Globus pallidus (tissue), 1 donor: ENCODE measurements around the gene ACAD11.
A peak's percentile ranks its signal among the peaks of the same experiment; 100 is the strongest.
"Not testable (repeated sequence)": the region's sequence is repeated elsewhere in the genome, so short reads cannot be mapped to it uniquely, and the experiment has no call there.

Experiments
- DNase-seq: peaks from one replicate; pipeline ENCODE4 v3.0.0-alpha.2; 2015; ENCODE audit warnings: low spot score

ACAD11 gene

DNA sequence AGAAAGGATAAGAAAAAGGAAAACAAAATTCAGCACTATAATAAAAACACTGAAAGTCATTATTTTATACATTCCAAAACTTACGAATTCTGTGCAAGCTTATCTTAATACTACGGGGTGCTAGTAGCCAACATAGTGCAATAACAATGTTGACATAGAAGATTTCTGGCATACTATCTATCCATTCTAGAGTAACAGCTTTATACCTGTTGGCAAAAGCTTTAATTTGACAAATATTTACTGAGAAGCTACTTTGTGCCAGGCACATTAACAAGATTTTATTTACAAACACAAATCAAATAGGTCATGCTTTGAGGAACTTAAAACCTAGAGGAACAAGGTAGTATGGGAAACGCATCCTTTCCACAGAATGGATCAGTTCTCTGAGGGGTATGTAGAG, 61.4 kb downstream of the ACAD11 start:
- no peak for DNase-seq

DNA sequence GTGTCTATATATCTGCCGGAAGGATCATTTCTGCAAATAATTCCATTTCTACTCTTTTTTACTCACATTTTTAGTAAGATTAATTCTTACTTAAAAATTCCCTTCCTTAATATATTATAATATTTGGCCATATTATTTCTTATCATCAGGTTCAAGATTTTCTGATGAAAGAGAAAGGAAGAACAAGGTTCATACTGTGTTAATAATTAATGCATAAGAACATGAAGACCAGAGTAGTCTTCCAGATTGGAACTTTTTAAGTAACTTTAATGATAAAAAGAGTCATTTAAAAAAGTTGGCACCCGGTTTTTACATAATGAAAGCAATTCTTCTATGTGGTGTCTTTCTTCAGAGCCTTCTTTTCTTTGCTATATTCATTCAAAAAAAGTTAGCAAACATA, 61.9 kb downstream of the ACAD11 start:
- no peak for DNase-seq

DNA sequence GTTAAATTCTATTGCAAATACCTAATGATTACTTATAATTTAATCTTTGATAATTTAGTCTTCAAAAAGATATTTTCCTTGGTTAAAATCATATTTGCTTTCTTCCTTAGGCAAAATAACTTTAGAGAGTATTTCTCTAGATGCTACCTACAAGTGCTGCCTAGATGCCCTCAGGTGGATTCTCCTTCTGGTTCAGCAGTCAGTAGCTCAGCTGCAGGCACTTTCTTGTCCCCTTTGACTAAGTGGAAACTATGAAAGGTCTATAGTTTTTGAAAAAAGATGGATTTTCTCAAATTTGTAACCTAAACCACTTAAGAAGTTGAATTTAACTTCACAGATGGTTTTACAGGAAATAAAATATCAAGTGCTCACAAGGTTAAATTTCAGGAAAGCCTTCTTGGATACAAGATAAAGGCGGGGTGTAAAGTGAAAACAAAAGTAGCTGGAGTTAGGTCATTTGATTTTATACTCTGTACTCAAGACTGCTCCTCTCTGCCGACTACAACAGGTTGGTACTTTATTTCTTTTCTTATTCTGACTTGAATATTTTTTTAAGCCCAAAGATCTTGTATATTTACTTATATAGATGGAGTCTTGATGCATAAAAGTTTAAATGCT, 62.7 kb downstream of the ACAD11 start, which contains the start of gene ACKR4:
TSS of gene ACKR4 (plus strand) at position 455 of the 618 bp plus-strand sequence. CDS start 3,128 bp downstream, outside the sequence.
- DNase-seq, result no peak

DNA sequence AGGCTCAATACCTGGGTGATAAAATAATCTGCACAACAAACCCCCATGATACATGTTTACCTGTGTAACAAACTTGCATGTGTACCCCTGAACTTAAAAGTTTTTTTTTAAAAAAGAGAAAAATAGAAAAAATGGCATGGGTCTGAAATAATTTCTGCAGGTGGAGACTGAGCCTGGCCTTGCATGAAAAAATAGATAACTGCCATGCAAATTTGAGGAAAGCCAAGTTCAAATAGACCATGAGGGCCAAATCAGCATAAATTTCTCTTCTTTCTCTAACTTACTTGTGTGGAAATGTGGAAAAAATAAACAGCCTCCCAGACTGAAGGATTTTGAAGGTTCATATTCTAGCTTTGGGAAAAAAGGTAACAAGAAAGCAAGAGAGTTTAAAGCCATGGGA, 63.3 kb downstream of the ACAD11 start:
- DNase-seq, result no peak

DNA sequence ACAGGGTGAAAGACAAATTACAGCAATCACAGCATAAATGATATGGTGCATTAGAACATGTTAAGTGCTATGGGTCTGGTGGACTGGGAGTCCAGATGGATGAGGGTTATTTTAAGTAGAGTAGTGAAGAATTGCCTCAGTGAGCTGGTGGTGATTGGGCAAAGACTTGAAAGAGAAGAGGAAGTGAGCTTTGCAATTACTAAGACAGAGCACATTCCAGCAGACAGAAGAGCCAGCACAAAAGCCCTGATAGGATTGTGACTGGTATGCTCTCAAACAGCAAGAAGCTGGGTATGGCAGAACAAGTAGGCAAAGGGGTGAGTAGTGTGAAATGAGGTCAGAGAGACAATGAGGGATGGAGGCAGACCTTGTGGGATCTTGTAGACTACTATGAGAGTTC, 64.6 kb downstream of the ACAD11 start:
- DNase-seq, result no peak

DNA sequence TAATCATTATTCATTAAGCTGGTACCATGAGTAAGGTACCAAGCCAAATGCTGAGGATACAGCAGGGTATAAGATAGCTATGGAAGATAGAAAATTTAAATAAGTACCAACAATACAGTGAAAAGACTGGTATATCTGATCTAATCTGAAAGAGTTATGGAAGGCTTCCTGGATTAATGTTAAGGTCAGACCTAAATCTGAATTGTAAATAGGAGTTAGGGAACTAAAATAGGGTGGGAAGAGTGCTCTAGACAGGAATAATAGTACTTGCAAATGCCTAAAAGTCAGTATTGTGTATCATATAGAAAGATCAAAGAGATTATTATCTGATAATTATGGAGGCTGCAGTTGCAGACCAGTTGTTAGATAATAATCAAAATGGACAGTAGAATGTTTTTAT, 65.1 kb downstream of the ACAD11 start:
- no peak for DNase-seq

DNA sequence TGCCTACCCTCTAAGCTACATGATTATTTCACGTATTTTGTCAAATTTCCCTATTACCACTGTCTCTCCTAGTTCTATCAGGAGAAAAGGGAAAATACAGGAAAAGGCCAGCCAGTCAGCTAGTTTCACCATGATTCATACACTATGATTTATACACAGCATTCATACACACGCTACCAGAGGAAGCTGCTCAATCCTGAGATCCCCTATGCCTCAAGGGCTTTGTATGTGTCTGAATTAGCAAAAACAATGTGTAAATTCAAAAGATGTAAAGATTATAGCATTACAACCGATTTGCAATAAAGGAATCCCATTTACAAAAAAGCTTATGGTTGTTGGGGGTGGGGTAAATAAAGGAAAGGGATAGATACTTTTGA, 65.7 kb downstream of the ACAD11 start:
- DNase-seq, result no peak

DNA sequence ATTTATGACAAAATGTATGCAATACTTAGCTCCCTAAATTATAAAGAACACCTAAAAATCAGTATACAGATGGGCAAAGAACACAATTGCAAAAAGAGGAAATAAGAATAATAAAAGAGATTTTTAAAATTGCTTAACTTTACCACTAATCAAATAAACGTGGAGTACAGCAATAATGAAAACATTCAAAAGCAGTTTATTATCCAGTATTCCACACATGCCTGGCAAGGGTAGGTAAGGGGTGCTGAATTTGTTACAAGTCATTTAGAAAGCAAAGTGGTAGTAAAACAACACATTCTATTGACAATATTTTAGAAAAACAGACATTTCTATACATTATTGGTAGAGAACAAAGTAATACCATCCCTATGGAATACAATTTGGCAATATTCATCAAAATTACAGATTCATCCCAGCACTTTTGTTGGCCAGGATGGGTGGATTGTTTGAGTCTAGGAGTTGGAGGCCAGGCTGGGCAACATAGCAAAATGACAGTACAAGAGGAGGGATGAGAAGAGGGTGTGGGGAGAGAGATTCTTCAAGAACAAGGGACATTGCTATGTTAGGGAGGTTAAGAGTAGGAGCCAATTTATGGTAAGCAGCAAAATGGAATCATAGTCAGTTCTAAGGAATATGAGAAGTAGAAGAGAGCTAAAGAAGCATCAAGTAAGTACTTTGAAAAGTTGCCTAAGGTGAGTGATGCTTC, 66.2 kb downstream of the ACAD11 start:
- DNase-seq, result no peak

DNA sequence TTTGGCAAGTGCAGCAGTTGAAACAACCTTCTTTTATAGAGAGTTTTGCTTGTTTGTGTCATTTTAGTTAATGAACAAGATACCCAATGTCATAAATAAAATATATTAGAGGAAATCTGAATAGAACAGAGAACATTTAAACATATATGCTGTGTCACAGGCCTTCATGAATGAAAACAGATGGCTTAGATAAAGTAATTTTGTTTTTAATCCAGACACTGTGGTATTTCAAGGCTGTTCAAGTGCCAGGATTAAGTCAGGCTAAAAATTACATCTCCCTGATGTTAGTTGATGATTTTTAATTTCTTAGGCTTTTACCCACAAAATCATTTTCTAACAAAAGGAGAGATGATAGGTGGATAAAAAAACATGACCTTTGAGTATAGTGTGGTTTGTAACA, 67.4 kb downstream of the ACAD11 start:
- no peak for DNase-seq

DNA sequence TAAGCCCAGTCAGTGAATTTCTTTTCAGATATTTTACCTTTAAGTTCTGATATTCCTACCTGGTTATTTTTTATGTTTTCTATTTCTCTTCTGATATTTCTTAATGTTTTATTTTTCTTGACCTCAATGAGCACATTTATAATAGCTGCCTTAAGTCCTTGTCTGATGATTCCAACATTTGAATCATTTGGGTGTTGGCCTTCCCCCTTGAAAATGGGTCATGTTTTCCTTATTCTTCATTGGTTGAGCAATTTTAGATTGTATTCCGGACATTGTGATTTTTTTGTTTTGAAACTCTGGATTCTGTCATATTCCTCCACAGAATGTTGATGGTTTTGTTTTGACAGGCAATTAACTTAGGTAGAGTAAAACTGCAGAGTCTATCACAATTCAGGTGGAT, 72.2 kb downstream of the ACAD11 start:
- no peak for DNase-seq

DNA sequence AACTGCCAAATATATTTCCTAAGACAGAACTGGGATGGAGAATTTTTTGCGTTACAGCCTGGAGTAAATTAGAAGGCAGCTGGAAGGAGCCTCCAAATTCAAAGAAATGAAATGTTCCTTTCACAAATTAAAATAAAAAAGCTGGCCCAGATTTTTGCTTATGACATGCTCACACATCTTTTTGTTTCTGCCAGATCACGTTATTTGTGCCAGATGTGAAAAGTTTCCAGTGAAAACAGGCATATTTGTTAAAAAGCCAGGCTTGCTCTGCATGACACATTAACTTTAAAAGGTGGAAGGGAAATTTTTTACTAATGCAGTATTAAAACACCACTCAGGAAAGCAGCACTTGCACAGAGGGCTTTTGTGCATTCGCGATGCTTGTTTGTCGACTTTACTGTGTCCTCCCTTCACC, 85.8 kb downstream of the ACAD11 start:
- no peak for DNase-seq

DNA sequence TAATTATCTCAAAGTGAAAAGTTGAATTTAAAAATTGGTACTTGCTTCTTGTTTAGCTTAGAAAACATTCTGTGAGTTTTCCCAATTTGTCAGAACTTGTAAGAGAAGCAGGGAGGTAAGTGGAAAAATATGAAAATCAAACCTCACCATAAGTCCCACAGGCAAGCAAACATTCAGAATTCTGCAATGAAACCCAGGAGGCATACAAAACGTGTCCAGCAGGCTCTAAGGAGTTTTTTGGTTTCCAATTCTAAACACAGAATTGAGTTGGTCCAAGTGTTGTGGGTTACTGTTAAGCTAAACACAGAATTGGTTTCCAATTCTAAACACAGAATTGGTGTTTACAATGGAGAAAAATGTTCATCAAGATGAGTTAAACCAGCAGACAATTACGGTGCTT, 89.6 kb downstream of the ACAD11 start:
- DNase-seq, result no peak

DNA sequence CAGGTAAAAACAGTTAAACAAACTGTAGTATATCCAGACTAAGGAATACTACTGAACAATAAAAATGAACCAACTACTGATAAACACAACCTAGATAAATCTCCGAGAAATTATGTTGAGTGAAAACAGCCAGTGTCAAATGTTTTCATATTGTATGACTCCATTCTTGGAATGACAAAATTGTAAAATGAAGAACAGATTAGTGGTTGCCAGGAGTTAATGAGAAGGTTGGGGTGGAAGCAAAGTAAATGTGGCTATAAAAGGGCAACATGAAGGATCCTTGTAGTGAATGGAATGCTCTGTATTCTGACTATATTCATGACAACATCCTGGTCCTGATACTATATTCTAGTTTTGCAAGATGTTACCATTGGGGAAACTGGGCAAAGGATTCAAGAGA, 90.0 kb downstream of the ACAD11 start:
- no peak for DNase-seq

DNA sequence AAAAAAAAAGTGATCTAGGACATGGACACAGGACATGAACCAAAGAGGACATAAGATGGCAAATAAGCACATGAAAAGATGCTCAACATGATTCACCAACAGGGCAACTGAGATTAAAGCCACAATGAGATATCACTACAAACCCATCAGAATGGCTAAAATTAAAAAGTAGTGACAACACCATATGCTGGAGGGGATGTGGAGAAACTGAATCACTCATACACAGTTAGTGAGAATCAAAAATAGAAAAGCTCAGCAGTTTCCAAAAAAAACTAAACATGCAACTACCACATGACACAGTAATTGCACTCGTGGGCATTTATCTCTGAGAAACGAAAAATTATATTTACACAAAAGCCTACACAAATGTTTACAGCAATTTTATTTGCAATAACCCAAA, 90.5 kb downstream of the ACAD11 start:
- DNase-seq, result no peak

DNA sequence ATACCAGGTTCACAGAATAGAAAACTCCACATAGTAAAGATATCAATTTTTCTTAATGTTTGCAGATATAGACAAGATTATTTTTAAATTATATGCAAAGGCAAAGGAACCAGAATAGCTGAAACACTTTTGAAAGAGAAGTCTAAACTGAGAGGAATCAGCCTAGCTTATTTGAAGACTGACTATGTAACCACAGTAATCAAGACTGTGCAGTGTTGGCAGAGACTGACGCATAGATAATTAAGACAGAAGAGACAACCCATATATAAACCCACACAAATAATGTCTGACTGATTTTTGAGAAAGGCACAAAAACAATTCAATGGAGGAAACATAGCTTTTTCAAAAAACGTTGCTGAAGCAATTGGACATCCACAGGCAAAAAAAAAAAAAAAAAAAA, 91.2 kb downstream of the ACAD11 start:
- DNase-seq, result no peak

DNA sequence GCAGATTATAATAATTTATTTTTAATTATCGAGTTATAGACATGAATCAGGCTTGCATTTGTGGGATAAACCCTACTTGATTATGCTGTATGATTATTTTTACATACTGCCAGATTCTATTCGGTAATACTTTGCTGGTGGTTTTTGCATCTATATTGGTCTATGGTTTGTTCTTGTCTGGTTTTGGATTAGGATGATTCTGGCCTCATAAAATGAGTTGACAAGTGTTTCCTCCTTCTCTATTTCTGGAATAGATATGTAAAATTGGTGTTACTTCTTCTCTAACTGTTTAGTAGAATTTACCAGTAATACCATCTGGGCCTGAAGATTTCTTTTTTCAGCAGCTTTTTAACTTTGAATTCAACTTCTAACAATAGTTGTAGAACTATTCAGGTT, 95.5 kb downstream of the ACAD11 start:
- no peak for DNase-seq

DNA sequence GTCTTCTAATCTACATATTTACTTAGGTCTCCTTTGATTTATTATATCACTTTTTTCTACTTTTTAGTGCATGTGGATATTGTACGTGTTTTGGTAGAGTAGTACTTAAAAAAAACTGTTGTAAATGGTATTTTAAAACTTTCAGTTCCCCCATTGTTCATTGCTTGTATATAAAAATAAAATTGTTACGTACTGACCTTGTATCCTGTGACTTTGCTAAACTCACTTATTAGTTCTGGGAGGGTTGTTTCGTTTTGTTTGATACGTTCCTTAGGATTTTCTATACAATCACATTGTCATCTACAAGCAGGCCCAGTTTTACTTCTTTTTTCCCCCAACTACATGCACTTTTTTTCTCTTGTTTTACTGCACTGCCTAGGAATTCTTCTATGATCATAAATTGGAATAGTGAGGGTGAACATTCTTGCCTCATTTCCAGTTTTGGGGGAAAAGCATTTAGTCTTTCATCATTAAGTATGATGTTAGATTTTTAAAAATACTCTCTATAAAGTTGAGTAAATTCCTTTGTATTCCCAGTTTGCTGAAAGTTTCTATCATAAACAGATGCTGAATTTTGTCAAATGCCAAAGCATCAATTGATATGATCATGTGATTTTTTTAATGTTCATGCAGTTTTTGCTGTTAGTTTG, 96.1 kb downstream of the ACAD11 start:
- no peak for DNase-seq

DNA sequence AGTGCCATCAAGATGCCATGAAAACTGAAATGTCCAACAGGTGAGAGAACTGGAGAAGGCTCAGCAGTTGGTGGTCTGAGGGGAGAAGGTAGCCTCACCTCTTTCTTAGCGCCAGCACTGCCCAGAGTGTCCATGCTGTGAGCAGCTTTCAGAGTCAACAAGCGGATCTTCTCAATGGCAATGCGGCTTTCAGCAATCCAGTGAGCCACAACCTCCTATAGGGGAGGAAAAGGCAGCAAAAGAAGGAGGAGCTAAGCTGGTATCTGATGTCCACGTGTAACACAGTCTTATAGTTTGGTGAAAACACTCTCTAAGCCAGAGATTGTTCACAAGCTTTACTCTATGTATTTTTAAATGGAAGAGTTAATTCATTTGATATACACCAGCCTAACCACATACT, 98.6 kb downstream of the ACAD11 start:
- DNase-seq, result no peak

DNA sequence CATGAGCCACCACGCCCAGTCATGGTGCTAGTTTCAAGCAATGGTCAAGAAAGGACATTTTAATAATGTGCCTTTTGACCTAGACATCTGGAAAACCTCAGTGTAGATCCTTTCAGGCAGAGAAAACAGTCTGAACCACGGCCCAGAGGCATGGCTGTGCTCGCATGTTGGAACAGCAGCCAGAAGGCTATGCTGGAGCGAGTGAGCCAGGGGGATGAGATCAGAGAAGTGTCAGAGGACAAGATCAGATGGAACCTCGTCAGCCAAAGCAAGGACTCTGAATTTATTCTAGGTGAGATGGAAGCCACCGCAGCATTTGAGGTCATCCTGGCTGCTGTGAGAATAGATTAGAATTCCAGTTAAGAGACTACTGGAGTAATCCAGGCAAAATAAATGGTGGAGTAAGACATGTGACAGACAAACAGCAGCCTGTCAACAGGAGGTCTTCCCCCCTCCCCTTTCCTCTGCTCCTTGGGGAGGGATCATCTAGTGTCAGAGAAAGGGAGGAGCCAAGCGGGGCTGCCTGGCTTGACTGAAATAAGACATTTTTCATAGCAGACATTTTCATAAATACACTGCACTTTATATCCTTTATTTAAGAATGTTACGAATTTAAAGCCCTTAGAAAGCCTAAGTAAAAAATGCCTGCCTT, 103.0 kb downstream of the ACAD11 start:
- no peak for DNase-seq

DNA sequence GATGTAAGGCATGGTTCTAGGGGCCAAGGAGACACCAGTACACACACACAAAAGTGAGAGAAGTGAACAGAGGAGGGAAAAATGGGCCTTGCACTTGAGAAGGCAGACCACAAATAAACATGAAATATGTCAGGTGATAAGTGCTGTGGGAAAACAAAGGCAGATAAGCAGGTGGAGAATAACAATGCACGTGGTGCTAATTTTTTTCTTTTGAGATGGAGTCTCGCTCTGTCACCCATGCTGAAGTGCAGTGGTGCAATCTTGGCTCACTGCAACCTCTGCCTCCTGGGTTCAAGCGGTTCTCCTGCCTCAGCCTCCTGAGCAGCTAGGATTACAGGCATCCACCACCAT, 103.6 kb downstream of the ACAD11 start:
- not testable (repeated sequence) for DNase-seq

DNA sequence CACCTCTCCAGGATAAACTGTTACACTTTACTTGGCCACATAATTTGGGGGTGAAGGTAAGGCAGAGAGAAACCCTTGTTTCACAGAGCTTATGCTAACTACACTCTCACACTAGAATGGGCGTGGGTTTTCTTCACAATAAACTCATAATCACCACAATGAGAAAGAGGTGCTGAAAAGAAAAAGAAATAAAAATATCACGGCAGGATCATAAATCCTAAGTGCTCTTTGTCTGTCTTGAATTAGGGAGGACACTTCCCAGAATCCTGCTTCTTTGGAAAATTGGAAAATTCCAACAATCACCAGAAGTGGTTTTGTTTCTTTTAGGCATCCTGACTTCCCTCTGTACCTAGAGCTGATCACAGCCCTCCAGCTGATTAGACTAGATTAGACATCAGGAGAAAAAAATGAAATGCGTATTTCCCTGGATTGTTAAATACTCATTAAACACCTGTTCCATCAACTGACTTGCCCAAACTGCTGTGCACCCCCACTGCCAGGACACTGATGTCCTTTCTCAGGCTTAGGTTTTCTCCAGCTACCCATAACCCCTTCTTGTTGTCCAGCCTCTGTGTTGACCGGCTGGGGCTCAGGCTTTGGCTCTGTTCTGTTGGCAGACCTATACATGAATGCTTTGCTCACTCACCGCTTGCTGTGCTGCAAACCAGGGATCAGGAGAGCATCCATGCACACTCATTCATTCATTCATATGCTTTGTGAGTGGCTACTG, 104.1 kb downstream of the ACAD11 start:
- DNase-seq, result no peak

DNA sequence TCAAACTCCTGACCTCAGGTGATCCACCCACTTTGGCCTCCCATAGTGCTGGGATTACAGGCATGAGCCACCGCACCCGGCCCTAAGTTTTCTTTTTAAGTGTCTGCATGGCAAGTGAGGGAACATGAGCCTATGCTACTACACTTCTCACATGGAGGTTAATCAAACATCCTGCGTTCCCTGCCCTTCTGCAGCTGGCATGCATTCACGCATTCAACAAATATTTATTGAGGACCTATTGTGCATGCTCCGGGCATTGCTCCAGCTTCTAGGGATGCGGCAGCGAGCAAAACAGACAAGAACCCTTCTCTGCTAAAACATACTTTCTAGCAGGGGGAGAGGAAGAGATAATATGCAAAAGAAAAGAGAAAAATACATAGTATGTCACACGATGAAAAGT, 105.2 kb downstream of the ACAD11 start:
- DNase-seq, result peak; percentile 7
